Measurements from ENCODE around the gene MRPL18.

- TF ChIP-seq POLR2AphosphoS5 (IDR thresholded peaks at IDR 0.05; ENCODE audit: borderline replicate concordance, low read depth, low read length) = no peak
- no peak for TF ChIP-seq EZH2 (IDR thresholded peaks at IDR 0.05)
These were observed 43.5 kb upstream of the MRPL18 start for GRCh38 chr6:159746759-159747158.

All from SK-N-MC (cell line).